Nucleus accumbens (tissue), 56 donors: ENCODE results near the gene TMEM267.
"Not testable (repeated sequence)": the region's sequence is repeated elsewhere in the genome, so short reads cannot be mapped to it uniquely, and the experiment has no call there.

Source experiments
- DNase-seq, 56 donors: peaks; one replicate each; lab custom pipeline; 2025; lab: John Stamatoyannopoulos, UW

TMEM267 gene

GRCh38 chr5:43412156-43412555 lies 71.5 kb downstream of the TMEM267 start, which contains the start of gene CCL28:
Gene CCL28 (minus strand): TSS chr5:43412391. CDS start chr5:43412316, 75 bp downstream.
- no peak for DNase-seq

GRCh38 chr5:43411495-43411894 lies 72.2 kb downstream of the TMEM267 start:
- no peak for DNase-seq

DNA sequence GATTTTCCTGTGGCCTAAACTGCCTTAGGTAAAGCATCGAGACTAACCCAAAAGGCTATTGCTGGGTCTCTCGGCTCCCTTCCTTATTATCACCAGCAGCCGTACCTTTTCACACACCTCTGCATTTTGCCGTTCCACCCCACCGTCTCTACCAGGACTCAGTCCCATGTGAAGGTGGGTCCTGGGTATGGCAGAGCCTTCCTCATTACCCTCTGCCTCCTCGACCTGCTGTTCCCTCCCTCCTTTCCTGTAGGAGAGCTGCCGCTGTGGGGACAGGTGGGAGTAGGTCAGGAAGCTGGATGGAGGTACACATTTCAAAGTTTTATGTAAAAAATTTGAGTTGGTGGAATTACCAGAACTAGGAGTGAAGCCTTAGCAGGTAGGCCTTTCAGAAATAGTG lies 73.3 kb downstream of the TMEM267 start:
- DNase-seq = no peak

GRCh38 chr5:43409809-43410271 lies 73.8 kb downstream of the TMEM267 start:
- no peak for DNase-seq

DNA sequence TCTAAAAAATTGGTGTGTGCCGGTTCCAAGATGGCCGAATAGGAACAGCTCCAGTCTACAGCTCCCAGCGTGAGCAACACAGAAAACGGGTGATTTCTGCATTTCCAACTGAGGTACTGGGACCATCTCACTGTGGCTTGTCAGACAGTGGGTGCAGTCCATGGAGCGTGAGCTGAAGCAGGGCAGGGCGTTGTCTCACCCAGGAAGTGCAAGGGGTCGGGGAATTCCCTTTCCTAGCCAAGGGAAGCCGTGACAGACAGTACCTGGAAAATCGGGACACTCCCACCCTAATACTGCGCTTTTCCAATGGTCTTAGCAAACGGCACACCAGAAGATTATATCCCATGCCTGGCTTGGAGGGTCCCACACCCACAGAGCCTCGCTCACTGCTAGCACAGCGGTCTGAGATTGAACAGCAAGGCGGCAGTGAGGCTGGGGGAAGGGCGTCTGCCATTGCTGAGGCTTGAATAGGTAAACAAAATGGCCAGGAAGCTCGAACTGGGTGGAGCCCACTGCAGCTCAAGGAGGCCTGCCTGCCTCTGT lies 81.1 kb downstream of the TMEM267 start:
- DNase-seq = not testable (repeated sequence)

DNA sequence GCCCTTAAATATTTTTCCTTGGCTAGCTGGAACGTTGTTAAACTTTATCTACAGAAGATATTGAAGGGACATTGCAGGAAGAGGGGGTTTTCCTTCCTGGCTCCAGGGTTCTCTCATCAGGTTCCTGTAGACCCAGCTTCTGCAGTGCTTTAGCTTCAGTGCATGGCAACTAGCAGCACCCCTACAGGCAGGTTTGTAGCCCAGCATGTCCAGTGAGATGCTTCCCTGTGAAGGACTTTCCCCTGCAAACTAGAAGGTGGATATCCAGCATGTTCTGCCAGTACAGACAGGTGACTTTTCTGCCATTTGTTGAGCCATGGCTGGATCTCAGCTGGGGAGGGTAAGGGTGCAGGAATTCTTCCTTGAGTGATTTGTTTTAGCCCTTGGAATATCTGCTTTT lies 81.8 kb downstream of the TMEM267 start:
- no peak for DNase-seq

DNA sequence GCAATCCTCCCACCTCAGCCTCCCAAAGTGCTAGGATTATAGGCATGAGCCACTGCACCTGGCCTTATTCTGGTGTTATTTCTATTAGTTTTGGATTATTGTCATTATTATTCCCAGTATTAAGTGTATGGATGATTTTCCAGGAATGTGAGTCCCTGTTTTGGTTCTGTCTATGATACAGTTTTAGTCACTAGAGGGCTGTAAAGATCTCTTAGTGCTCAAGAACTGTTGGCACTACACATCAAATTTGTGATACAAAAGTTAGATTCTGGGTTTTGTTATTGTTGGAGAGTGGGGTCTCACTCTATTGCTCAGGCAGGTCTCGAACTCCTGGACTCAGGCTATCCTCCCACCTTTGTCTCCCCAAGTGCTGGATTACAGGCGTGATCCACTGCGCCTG lies 83.6 kb downstream of the TMEM267 start:
- DNase-seq = no peak

DNA sequence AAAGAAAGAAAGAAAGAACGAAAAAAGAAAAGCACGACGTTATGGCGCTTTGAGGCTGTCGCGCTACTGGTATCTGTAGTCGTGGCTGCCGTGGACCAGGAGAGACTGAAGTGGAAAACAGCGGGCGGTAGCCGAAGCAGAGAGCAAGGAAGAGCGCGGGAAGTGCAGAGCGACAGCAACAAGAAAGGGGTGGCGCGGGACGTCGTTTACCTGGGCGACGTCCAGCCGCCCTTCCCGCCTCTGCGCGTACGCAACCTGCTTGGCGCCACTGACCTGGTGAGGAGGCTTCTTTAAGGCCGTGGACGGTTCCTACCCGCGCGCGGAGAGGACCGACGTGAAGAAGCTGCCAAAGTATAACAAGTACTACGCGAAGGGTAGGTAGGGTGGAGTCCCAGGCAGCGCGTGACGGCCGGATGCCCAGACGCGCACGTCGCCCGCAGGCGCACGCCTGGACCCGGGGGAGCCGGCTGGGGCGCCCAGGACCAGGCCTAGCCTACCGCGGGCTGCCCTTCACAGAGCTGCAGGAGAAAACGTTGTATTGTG lies 86.8 kb downstream of the TMEM267 start:
- DNase-seq = peak in 3 of 56 donors; percentile 2 to 13 (median 12)
